GM12878 (cell line): Measurements from ENCODE around the gene FEN1. TPM values are rescaled to one million over a fixed set of nuclear protein-coding genes. Genes with fewer than 3 reads are reported as not detected.
A peak's percentile ranks its signal among the peaks of the same experiment; 100 is the strongest.

Experiments used
- BHLHE40 ChIP-seq, 2 experiments: fragments of 450-650 bp in 1 of 2; IDR thresholded peaks; 2 replicates each; pipeline ENCODE4 v1.6.1; 2011 to 2017; ENCODE audit warnings: low read depth in 2 of 2, borderline replicate concordance in 1 of 2, improper control_type of control experiment in 1 of 2, low read length in 1 of 2, mild to moderate bottlenecking in 1 of 2
- CBFB ChIP-seq: IDR thresholded peaks from 2 replicates; pipeline ENCODE4 v1.6.1; 2016; ENCODE audit warnings: antibody characterized with exemption, low read depth
- CBX5 ChIP-seq: sonication (generic); IDR thresholded peaks from 2 replicates; pipeline ENCODE4 v1.6.1; 2016; ENCODE audit warnings: low read depth, moderate library complexity, mild to moderate bottlenecking, inconsistent platforms
- CREB1 ChIP-seq: IDR thresholded peaks from 2 replicates; pipeline ENCODE4 v1.6.1; 2012; ENCODE audit warnings: low read depth, mild to moderate bottlenecking, inconsistent platforms
- EED ChIP-seq: sonication (generic); IDR thresholded peaks from 2 replicates; pipeline ENCODE4 v1.6.1; 2016; ENCODE audit warnings: antibody characterized with exemption, low read depth
- GABPA ChIP-seq: IDR thresholded peaks from 2 replicates; pipeline ENCODE4 v1.6.1; 2014; ENCODE audit warnings: antibody characterized with exemption, low read depth, mild to moderate bottlenecking, inconsistent platforms
- GATAD2B ChIP-seq: fragments of 450-650 bp; conservative IDR thresholded peaks from 2 replicates; pipeline ENCODE4 v1.6.1; 2017; ENCODE audit warnings: low read depth, mild to moderate bottlenecking, moderate library complexity
- HCFC1 ChIP-seq: fragments of 150-350 bp; IDR thresholded peaks from 2 replicates; pipeline ENCODE4 v1.6.1; 2014; ENCODE audit warnings: low read length
- HDAC2 ChIP-seq: fragments of 200-600 bp; sonication (generic); IDR thresholded peaks from 2 replicates; pipeline ENCODE4 v1.6.1; 2017
- IKZF1 ChIP-seq: fragments of 450-650 bp; conservative IDR thresholded peaks from 2 replicates; pipeline ENCODE4 v1.6.1; 2017; ENCODE audit warnings: antibody characterized with exemption, mild to moderate bottlenecking
- IRF5 ChIP-seq: fragments of 450-650 bp; IDR thresholded peaks from 2 replicates; pipeline ENCODE4 v1.6.1; 2017; ENCODE audit warnings: borderline replicate concordance
- JUNB ChIP-seq: IDR thresholded peaks from 2 replicates; pipeline ENCODE4 v1.6.1; 2016; ENCODE audit warnings: antibody characterized with exemption, mild to moderate bottlenecking
- JUND ChIP-seq: IDR thresholded peaks from 2 replicates; pipeline ENCODE4 v1.6.1; 2012; ENCODE audit warnings: low read depth, mild to moderate bottlenecking, low read length, improper control_type of control experiment, moderate library complexity
- KAT2A ChIP-seq: conservative IDR thresholded peaks from 2 replicates; pipeline ENCODE4 v1.6.1; 2011; ENCODE audit warnings: low read depth, low read length; ENCODE audit not compliant: control insufficient read depth
- KLF5 ChIP-seq: fragments of 450-650 bp; IDR thresholded peaks from 2 replicates; pipeline ENCODE4 v1.6.1; 2014; ENCODE audit warnings: mild to moderate bottlenecking; ENCODE audit not compliant: partially characterized antibody
- NR2F1 ChIP-seq: fragments of 450-650 bp; conservative IDR thresholded peaks from 2 replicates; pipeline ENCODE4 v1.6.1; 2017; ENCODE audit warnings: mild to moderate bottlenecking
- PML ChIP-seq: IDR thresholded peaks from 2 replicates; pipeline ENCODE4 v1.6.1; 2012; ENCODE audit warnings: low read length, inconsistent platforms
- POLR2AphosphoS5 ChIP-seq: IDR thresholded peaks from 2 replicates; pipeline ENCODE4 v1.6.1; 2011; ENCODE audit warnings: mild to moderate bottlenecking, low read length, inconsistent platforms
- POU2F2 ChIP-seq: IDR thresholded peaks from 3 replicates; pipeline ENCODE4 v1.6.1; 2011; ENCODE audit warnings: low read depth, mild to moderate bottlenecking, low read length, borderline replicate concordance
- RAD21 ChIP-seq: IDR thresholded peaks from 2 replicates; pipeline ENCODE4 v1.6.1; 2011; ENCODE audit warnings: mild to moderate bottlenecking, low read depth, low read length, moderate library complexity; ENCODE audit not compliant: insufficient read depth
- RAD51 ChIP-seq: fragments of 450-650 bp; IDR thresholded peaks from 2 replicates; pipeline ENCODE4 v1.6.1; 2016; ENCODE audit warnings: moderate library complexity, mild to moderate bottlenecking, inconsistent platforms
- RB1 ChIP-seq: fragments of 450-650 bp; formaldehyde crosslinking; IDR thresholded peaks from 2 replicates; pipeline ENCODE4 v1.6.1; 2017; ENCODE audit warnings: mild to moderate bottlenecking, borderline replicate concordance
- RCOR1 ChIP-seq: conservative IDR thresholded peaks from 2 replicates; pipeline ENCODE4 v1.6.1; 2012; ENCODE audit warnings: low read depth, low read length, improper control_type of control experiment
- RFX5 ChIP-seq: IDR thresholded peaks from 2 replicates; pipeline ENCODE4 v1.6.1; 2011; ENCODE audit warnings: low read depth, low read length, improper control_type of control experiment
- SP1 ChIP-seq: IDR thresholded peaks from one replicate; pipeline ENCODE4 v1.6.1; 2011; ENCODE audit warnings: low read depth, low read length
- TAF1 ChIP-seq: IDR thresholded peaks from 2 replicates; pipeline ENCODE4 v1.6.1; 2011; ENCODE audit warnings: mild to moderate bottlenecking, low read depth, low read length, borderline replicate concordance
- ZNF24 ChIP-seq: fragments of 450-650 bp; IDR thresholded peaks from 2 replicates; pipeline ENCODE4 v1.6.1; 2017; ENCODE audit warnings: antibody characterized with exemption, mild to moderate bottlenecking
- polyA plus RNA-seq, 11 experiments: library from polyadenylated mRNA; depleted of rRNA in 4 of 11; unstranded in 6 of 11; stranded (reverse) in 5 of 11; fragments of >200 nt; fragmentation: Nextera tagmentation in 4 of 11; fragmentation: Illumina TruSeq in 1 of 11; extraction: Ambion mirVana in 4 of 11; extraction: Trizol in 1 of 11; gene quantifications; 1 replicate in 1 of 11; 2 replicates in 10 of 11; pipeline versions ENCODE4 v1.2.1 to v1.2.3, GENCODE V29; 2011 to 2016; ENCODE audit warnings: inconsistent platforms in 2 of 11, missing spikeins in 2 of 11, low read depth in 1 of 11
- total RNA-seq, 4 experiments: library from RNA; depleted of rRNA in 3 of 4; stranded (reverse); fragments of >200 nt in 3 of 4; fragmentation: Illumina TruSeq in 1 of 4; extraction: Trizol in 1 of 4; gene quantifications; 2 replicates each; pipeline versions ENCODE4 v1.2.1 to v1.2.3, GENCODE V29; 2013 to 2021
- TF ChIP-seq, protein P1 (sequence below): IDR thresholded peaks from 2 replicates; pipeline ENCODE4 v1.6.1; 2011; ENCODE audit warnings: mild to moderate bottlenecking, low read depth, low read length, moderate library complexity; ENCODE audit not compliant: insufficient replicate concordance
- TF ChIP-seq, protein P2 (sequence below): IDR thresholded peaks from 2 replicates; pipeline ENCODE4 v1.6.1; 2011; ENCODE audit warnings: borderline replicate concordance, low read depth, mild to moderate bottlenecking, moderate library complexity, low read length; ENCODE audit not compliant: insufficient read depth, poor library complexity, severe bottlenecking

Gene FEN1
- total and polyA plus RNA-seq, 10 of the 15 experiments (the other 5 are each of a cell fraction or from before 2014, with no cell fraction given): 54.8 to 282 (median 125) TPM

DNA sequence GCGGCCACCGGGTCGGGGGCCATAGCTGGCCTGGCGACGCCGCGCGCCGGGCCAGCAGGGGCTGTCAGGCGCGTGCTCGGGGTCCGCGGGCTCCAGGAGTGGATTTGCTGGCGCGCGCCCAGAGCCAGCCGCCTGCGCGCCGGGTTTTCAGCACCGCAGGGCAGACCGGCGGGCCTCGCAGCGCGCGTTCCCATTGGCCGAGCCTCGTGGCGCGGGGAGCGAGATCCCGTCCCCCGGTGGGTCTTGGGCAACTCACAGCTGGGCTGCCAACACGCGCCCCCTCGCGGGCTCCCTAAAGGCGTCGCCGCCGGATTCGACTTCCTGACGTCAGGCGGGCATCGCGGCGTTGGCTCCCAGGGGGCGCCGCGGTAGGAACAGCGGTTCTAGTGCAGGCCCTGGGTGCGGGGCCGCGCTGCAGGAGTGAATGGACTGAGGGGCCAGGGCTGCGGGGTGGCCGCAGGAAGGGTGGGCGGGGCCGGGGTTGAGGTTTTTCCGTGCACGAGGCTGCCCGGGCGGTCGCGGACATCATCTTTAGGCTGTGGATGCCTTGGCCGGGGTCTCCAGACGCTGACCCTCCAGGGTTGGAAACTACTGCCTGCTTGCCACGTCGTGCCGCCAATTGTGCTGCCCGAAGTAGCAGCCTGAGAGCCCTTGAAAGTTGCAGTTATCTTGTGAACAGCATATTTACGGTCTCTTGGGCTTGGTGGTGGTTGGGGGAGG is 24.2 kb downstream of the FEN1 start, which contains the start of gene FADS1 (continued):
- TF ChIP-seq RAD51: no peak
- peak; percentile 63; the same call in 1 of the 2 replicates for TF ChIP-seq EED
- TF ChIP-seq HDAC2: no peak
- peak; percentile 83 for TF ChIP-seq GATAD2B
- TF ChIP-seq KLF5: peak; percentile 34
- no peak for TF ChIP-seq RAD21
- no peak; the same call in 1 of the 2 replicates for TF ChIP-seq RB1
- no peak for TF ChIP-seq POLR2AphosphoS5
- TF ChIP-seq, protein P1, sequence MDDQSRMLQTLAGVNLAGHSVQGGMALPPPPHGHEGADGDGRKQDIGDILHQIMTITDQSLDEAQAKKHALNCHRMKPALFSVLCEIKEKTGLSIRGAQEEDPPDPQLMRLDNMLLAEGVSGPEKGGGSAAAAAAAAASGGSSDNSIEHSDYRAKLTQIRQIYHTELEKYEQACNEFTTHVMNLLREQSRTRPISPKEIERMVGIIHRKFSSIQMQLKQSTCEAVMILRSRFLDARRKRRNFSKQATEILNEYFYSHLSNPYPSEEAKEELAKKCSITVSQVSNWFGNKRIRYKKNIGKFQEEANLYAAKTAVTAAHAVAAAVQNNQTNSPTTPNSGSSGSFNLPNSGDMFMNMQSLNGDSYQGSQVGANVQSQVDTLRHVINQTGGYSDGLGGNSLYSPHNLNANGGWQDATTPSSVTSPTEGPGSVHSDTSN: no peak
- peak; percentile 18 for TF ChIP-seq SP1
- no peak for TF ChIP-seq IRF5
- no peak for TF ChIP-seq KAT2A
- peak; percentile 91 for TF ChIP-seq IKZF1
- no peak for TF ChIP-seq JUND
- TF ChIP-seq TAF1: no peak
- TF ChIP-seq RCOR1: no peak
- no peak for TF ChIP-seq RFX5
- TF ChIP-seq ZNF24: peak; percentile 31; the same call in 1 of the 2 replicates
- TF ChIP-seq BHLHE40 (IDR thresholded peaks at IDR 0.05; ENCODE audit: borderline replicate concordance in 1 of 2, low read depth in 2 of 2, low read length in 1 of 2): peak in 1 of 2 experiments; percentile 72; a peak in 2 of 4 replicates
- no peak for TF ChIP-seq GABPA
- TF ChIP-seq CREB1: peak; percentile 78
- TF ChIP-seq PML: no peak
- TF ChIP-seq, protein P2, sequence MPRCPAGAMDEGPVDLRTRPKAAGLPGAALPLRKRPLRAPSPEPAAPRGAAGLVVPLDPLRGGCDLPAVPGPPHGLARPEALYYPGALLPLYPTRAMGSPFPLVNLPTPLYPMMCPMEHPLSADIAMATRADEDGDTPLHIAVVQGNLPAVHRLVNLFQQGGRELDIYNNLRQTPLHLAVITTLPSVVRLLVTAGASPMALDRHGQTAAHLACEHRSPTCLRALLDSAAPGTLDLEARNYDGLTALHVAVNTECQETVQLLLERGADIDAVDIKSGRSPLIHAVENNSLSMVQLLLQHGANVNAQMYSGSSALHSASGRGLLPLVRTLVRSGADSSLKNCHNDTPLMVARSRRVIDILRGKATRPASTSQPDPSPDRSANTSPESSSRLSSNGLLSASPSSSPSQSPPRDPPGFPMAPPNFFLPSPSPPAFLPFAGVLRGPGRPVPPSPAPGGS: no peak
- no peak for TF ChIP-seq CBX5
- TF ChIP-seq NR2F1: peak; percentile 58; the same call in 1 of the 2 replicates
- TF ChIP-seq POU2F2: 0 out of 3 replicates have a peak, but pooled peaks have one; percentile 31
- no peak for TF ChIP-seq HCFC1
- no peak for TF ChIP-seq JUNB
- no peak for TF ChIP-seq CBFB
